Middle frontal gyrus (tissue), 1 donor: ENCODE results near the gene CDK5R2.

Experiments
- DNase-seq: peaks from one replicate; pipeline ENCODE4 v3.0.0-alpha.2; 2015; ENCODE audit warnings: low spot score; ENCODE audit errors: extremely low spot score

CDK5R2 gene

DNA sequence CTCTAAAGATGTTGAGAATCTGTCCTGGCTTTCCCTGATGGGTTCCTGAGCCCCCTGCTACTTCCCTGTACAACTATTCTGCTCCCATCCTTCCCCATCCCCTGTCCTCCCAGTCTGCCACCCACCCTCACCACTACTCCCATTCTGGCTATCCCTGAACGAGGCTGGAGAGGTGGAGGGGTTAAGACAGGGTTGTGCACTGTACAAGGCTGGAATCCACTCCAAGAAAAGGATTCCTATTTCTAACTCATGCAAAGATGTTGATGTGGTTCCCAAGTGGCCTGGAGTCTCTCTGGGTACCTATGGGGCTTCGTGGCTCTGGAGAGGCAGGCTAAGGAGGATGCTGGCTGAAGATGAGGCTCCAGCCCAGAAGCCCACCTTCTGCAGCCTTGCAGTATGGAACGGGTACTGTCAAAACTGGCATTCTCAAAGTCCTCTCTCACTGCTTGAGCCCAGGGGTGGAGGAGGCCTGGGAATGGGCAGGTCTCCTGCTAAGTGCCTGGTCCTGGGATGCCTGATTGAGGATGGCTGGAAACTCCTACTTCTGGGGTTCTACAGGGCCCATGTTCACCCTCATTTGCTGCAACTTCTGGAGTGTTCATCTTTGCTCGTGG lies 26.8 kb downstream of the CDK5R2 start:
- DNase-seq: no peak

- DNase-seq: no peak
These were observed 28.7 kb downstream of the CDK5R2 start for GRCh38 chr2:218988164-218988563.

GRCh38 chr2:218988650-218989049 lies 29.2 kb downstream of the CDK5R2 start:
- DNase-seq: no peak

DNA sequence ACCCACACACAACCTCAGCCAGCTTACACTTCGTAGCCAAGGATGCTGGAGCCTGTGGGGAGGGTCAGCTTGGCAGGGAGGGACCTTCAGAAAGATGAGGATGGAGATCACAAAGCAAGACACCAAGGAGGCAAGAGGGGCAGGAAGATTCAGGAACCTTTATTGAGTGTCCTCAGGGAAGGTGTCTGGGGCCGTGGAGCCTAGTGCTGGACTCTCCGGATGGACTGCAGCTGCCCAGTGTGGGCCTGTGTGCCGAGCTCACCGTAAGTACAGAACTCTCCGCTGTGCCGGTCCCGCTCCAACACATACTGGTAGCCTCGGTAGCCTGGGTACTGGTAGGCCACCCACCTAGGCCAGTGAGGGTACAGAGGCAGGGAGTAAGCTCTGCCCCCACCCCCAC lies 30.6 kb downstream of the CDK5R2 start:
- no peak for DNase-seq

DNA sequence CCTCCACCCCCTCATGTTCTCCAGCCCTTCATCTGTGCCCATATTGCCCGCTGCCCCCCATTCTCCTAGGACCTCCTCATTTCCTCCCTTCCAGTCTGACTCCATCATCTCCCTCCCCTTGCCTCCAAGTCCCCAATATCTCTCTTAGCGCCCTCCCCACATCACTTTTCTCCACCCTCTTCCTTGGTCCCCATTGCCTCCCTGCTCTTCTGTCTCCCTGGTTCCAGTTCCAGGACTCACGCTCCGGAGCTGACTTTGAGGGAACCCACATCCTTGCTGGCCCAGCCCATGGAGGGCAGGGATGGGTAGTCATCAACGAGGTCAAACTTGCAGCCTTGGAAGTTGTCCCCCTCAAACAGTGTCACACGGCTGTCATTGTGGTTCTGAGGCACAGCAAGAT lies 31.1 kb downstream of the CDK5R2 start:
- DNase-seq: no peak

GRCh38 chr2:218991674-218992168 lies 32.3 kb downstream of the CDK5R2 start:
- DNase-seq: no peak

DNA sequence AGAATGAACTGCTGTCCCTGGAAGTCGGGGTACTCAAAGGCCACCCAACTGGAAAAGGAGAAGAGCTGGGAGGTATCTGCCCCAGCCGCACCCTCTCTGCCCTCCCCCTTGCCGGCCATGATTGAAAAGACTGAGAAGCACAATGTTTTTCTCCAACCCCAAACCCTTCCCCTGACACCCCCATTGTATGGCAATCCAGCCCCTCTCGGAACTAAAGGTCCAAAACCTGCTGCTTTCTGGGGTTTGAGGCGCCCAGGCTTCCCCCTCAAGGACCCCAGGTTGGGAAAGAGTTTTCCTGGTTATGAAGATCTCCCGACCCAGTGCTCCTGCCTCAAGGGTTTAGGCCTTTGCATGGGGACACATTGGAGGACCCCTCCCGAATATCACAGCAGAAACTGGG lies 32.7 kb downstream of the CDK5R2 start:
- DNase-seq: no peak

DNA sequence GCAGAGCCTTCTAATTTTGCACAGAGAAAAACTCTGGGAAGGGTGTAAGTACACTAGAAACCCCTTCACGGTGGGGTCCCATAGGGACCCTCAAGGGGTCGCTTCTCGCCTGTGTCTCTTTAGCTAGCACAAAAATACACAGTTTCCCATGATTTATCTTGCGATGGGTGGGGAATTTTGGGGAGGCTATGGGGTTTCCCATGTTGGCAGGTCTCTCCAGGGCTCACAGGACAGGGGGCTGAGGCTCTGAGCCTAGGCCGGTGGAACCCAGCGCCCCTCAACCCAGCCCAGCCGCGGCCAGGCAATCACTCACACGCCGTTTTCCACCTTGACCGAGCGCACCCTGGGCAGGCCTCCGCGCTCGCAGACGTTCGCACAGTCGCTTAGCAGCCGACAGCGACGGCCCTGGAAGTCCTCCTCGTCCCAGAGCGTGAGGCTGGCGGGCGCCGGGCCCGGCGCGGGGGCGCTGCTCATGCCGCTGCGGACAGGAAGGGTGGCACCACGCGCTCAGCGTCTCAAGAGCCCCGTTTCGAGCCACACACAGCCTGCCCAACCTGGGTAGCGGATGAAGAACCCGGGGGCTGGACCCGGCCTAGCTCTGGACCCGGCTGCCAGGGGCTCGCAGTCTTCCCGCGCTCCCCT lies 33.4 kb downstream of the CDK5R2 start:
- DNase-seq: no peak

DNA sequence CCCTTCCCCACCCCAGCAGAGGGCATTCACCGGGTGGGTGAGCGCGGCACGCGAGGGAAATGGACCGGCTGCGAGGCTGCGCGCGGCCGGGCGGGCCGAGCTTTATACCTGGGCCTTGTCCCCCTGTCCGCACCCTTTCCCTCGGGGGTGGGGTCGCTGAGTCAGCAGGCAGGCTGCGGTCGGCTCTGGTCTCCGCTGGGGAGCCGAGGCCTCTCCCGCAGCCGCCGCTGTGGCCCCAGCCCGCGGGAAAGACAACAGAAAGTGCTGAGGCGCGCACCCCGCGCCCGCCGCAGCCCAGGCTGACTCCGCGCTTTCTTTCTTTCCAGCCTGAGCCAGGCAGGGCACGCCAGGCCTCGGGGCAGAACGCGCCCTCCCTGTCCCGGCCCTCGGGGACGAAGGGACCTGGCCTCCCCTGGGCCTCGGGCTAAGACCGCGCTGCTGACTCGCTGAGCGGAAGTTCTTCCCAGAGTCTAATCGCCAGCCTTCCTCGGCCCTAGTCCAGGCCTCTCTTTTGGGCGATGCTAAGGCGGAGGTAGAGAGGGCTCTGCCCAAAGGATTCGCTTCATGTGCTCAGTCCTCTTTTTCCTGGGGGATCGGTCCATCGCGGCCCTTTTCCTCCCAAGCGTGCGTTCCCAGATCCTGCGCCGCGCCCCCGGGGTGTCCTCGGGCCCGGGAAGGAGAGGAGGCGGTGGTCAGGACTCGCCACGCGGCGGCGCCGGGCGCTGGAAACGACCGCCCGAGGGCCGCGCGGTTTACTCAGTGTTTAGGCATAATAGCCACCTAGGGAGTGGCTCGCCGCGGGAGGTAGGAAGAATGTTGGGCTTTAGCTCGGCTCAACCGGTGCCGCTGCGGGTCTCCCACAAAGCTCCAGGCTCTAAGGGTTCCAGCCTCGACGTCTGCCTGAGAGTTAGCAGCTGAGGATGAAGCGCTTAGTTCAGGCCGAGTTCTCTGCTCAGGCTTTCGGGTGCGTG lies 34.2 kb downstream of the CDK5R2 start, which contains the start of gene CRYBA2:
CRYBA2 (minus strand) TSS at position 78 of the 971 bp plus-strand sequence. CDS start 246 bp downstream, outside the sequence.
- DNase-seq: no peak

GRCh38 chr2:218995561-218995960 lies 36.1 kb downstream of the CDK5R2 start:
- DNase-seq: no peak

- DNase-seq: peak; percentile 42
These were observed 36.7 kb downstream of the CDK5R2 start for GRCh38 chr2:218995972-218996711.

- DNase-seq: no peak
These were observed 37.5 kb downstream of the CDK5R2 start for GRCh38 chr2:218996937-218997336.

DNA sequence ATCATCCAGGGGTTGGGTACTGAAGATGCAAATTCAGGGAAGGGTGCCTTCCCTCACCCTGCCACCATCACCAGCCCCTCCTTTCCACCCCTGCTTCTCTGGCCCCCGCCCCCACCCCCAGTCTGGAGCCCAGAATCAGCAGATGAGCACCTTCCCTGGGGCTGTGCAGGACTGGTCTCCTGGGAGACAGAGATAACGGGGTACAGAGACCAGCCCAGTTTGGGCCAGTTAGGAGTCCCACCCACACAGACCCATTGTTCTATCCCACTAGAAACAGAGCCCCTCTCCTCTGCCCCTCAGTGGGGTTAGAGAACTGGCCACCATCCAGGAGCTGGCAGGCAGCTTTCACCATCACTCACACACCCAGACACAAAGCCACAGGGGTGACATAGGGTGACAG lies 38.3 kb downstream of the CDK5R2 start:
- no peak for DNase-seq

DNA sequence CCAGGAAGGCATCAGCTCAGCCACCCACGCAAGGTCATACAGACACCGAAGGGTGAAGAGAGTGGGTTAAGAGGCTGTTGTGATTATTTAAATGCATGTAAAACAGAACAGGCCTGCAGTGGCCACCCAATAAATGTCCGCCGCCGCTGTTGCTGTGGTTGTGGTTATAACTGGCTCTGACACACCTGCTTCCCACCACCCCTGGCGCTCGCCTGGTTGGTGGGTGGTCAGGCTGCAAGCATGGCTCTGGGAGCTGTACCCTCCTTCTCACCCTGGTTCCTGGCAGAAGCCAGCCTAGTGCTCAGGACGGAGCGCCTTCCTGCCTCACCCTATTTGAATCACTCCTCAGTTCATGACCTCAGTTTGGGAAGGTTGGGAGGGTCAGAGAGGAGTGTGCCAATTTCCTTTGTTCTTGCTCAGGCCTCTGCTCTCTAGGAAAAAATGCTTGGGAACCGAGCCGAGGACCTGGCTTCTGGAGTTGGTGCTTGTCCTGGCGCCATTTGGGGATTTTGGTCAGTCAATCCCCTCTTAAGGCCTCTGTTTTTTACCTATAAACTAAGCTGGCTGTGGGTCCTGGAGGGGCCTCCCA lies 39.0 kb downstream of the CDK5R2 start:
- DNase-seq: no peak

GRCh38 chr2:218999021-218999880 lies 39.8 kb downstream of the CDK5R2 start:
- no peak for DNase-seq

GRCh38 chr2:218999881-219000568 lies 40.6 kb downstream of the CDK5R2 start:
- no peak for DNase-seq

- no peak for DNase-seq
These were observed 41.1 kb downstream of the CDK5R2 start for GRCh38 chr2:219000569-219000960.

DNA sequence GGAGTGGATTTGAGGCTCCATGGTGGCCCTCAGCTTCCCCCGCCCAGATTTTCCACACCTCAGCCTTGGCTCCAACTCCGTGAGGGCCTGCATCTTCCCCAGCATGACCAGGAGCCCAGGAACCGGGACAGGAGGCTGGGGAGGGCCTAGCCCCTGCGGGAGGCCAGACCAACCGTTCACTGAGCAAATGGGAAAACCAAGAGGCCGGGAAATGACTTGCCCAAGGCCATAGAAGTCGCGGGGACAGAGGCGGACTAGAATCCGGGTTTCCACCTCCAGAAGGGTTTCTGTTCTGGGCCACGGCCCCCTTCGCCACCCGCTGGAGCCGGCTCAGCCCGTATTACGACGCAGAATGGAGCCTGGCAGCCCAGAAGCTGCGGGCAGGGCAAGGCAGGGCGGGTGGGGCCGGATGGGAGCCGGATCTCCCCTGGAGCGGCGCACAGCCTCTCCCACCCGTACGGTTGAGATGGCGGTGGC lies 41.7 kb downstream of the CDK5R2 start:
- no peak for DNase-seq
